CD4-positive, CD25-positive, alpha-beta regulatory T cell (primary cell): ENCODE data around the gene SYT1. TPM values are rescaled to one million over a fixed set of nuclear protein-coding genes. Genes with fewer than 3 reads are reported as not detected.

Experiments
- ATAC-seq, 2 donors: fragments of 150-1000 bp; cut with Tn5 transposase; one replicate each; pipeline ENCODE4 v1.10.0; 2021; ENCODE audit warnings: low read depth in 2 of 2, moderate number of reproducible peaks in 2 of 2, moderate library complexity in 1 of 2
- DNase-seq, 3 donors: peaks; one replicate each; pipeline versions ENCODE4 v3.0.0 to v3.0.0-alpha.2; 2012 to 2022; ENCODE audit warnings: mixed read lengths in 1 of 3
- H3K27ac ChIP-seq: one replicate; pipeline ENCODE4 v1.7.0; 2013; ENCODE audit warnings: mild to moderate bottlenecking, low read length; ENCODE audit not compliant: insufficient read depth, poor library complexity, severe bottlenecking
- H3K27me3 ChIP-seq: one replicate; pipeline ENCODE4 v1.7.0; 2013; ENCODE audit warnings: low read length; ENCODE audit not compliant: control insufficient read depth, insufficient read depth
- H3K36me3 ChIP-seq: one replicate; pipeline ENCODE4 v1.7.0; 2013; ENCODE audit warnings: mild to moderate bottlenecking, low read length, moderate library complexity; ENCODE audit not compliant: control insufficient read depth, insufficient read depth
- H3K4me1 ChIP-seq: 2 replicates; pipeline ENCODE4 v1.7.0; 2013; ENCODE audit warnings: mild to moderate bottlenecking, low read length; ENCODE audit not compliant: insufficient read depth, control insufficient read depth, poor library complexity, severe bottlenecking
- H3K4me3 ChIP-seq: one replicate; pipeline ENCODE4 v1.7.0; 2013; ENCODE audit warnings: low read depth, mild to moderate bottlenecking, low read length, moderate library complexity
- H3K9me3 ChIP-seq, 2 experiments: 1 replicate in 1 of 2; 2 replicates in 1 of 2; pipeline ENCODE4 v1.7.0; 2013; ENCODE audit warnings: low read length in 2 of 2, mild to moderate bottlenecking in 1 of 2, moderate library complexity in 1 of 2; ENCODE audit not compliant: control insufficient read depth in 2 of 2
- H3K27ac Mint-ChIP-seq, 3 donors: one replicate each; pipeline ENCODE4 v1.8.0; 2020 to 2022; ENCODE audit warnings: mild to moderate bottlenecking in 3 of 3, mixed read lengths in 3 of 3, moderate library complexity in 2 of 3
- H3K27me3 Mint-ChIP-seq: one replicate; pipeline ENCODE4 v1.8.0; 2022; ENCODE audit warnings: mild to moderate bottlenecking, mixed read lengths
- H3K36me3 Mint-ChIP-seq: one replicate; pipeline ENCODE4 v1.8.0; 2020; ENCODE audit warnings: mixed read lengths
- H3K4me1 Mint-ChIP-seq, 4 donors: one replicate each; pipeline ENCODE4 v1.8.0; 2020 to 2022; ENCODE audit warnings: mixed read lengths in 4 of 4, mild to moderate bottlenecking in 1 of 4
- H3K4me3 Mint-ChIP-seq, 4 donors: one replicate each; pipeline ENCODE4 v1.8.0; 2020 to 2022; ENCODE audit warnings: mild to moderate bottlenecking in 4 of 4, mixed read lengths in 4 of 4, moderate library complexity in 3 of 4
- H3K9me3 Mint-ChIP-seq, 7 donors: one replicate each; pipeline ENCODE4 v1.8.0; 2020 to 2022; ENCODE audit warnings: mixed read lengths in 7 of 7, mild to moderate bottlenecking in 3 of 7, moderate library complexity in 2 of 7
- polyA plus RNA-seq, 4 donors: library from polyadenylated mRNA; unstranded; fragments of 300-500 nt; fragmentation: Illumina TruSeq; gene quantifications; one replicate each; pipeline ENCODE4 v1.2.3, GENCODE V29; 2021
- total RNA-seq: library from RNA; stranded (reverse); gene quantifications from one replicate; pipeline ENCODE4 v1.2.3, GENCODE V29; 2022

SYT1 gene
- total and polyA plus RNA-seq, 5 donors from 2014 or later, result not detected

GRCh38 chr12:79373896-79374499, 509.4 kb downstream of the SYT1 start:
- Histone ChIP-seq H3K36me3 (no peaks in the 10 kb centered on the region), H3K4me1 (no peaks in the 10 kb centered on the region), H3K9me3 (no peaks in the 10 kb centered on the region), H3K27me3 (no peaks in the 10 kb centered on the region), H3K27ac (no peak overlapping the region), H3K4me3 (no peak overlapping the region)
- Mint-ChIP-seq H3K4me1 (no peaks in the 10 kb centered on the region), H3K27me3 (no peaks in the 10 kb centered on the region), H3K9me3 (peaks cover 0 to 6% (median 0%) of the 10 kb centered on the region in 7 donors), H3K4me3 (no peak overlapping the region), H3K27ac (no peak overlapping the region), H3K36me3 (no peaks in the 10 kb centered on the region)
- ATAC-seq (no peak), DNase-seq (no peak)

- peaks cover 0 to 6% (median 0%) of the 10 kb centered on the region in 7 donors for H3K9me3 Mint-ChIP-seq
- H3K4me3 Mint-ChIP-seq, result no peak overlapping the region
- Histone ChIP-seq H3K4me3 (no peak overlapping the region), H3K9me3 (no peaks in the 10 kb centered on the region), H3K4me1 (no peaks in the 10 kb centered on the region), H3K27me3 (no peaks in the 10 kb centered on the region), H3K36me3 (no peaks in the 10 kb centered on the region), H3K27ac (no peak overlapping the region)
- DNase-seq (no peak), ATAC-seq (no peak)
- no peaks in the 10 kb centered on the region for H3K36me3 Mint-ChIP-seq
- no peak overlapping the region for H3K27ac Mint-ChIP-seq
- no peaks in the 10 kb centered on the region for H3K4me1 Mint-ChIP-seq
- H3K27me3 Mint-ChIP-seq, result no peaks in the 10 kb centered on the region
Observed at GRCh38 chr12:79374545-79374944, 510.0 kb downstream of the SYT1 start.

- H3K36me3 ChIP-seq, result no peaks in the 10 kb centered on the region
- H3K27ac ChIP-seq, result no peak overlapping the region
- Mint-ChIP-seq H3K27ac (no peak overlapping the region), H3K36me3 (no peaks in the 10 kb centered on the region), H3K4me3 (no peak overlapping the region), H3K9me3 (peaks cover 0 to 6% (median 0%) of the 10 kb centered on the region in 7 donors), H3K27me3 (no peaks in the 10 kb centered on the region), H3K4me1 (no peaks in the 10 kb centered on the region)
- ATAC-seq (no peak), DNase-seq (no peak)
- no peak overlapping the region for H3K4me3 ChIP-seq
- no peaks in the 10 kb centered on the region for H3K4me1 ChIP-seq
- H3K27me3 ChIP-seq, result no peaks in the 10 kb centered on the region
- H3K9me3 ChIP-seq, result no peaks in the 10 kb centered on the region
Observed at GRCh38 chr12:79375050-79375449, 510.5 kb downstream of the SYT1 start.

- no peaks in the 10 kb centered on the region for H3K4me1 Mint-ChIP-seq
- Histone ChIP-seq H3K27ac (no peak overlapping the region), H3K27me3 (no peaks in the 10 kb centered on the region), H3K9me3 (no peaks in the 10 kb centered on the region), H3K4me1 (no peaks in the 10 kb centered on the region), H3K4me3 (no peak overlapping the region), H3K36me3 (no peaks in the 10 kb centered on the region)
- no peaks in the 10 kb centered on the region for H3K36me3 Mint-ChIP-seq
- no peaks in the 10 kb centered on the region for H3K27me3 Mint-ChIP-seq
- no peak overlapping the region for H3K4me3 Mint-ChIP-seq
- ATAC-seq, result no peak
- no peak overlapping the region for H3K27ac Mint-ChIP-seq
- peaks cover 0 to 5% (median 0%) of the 10 kb centered on the region in 7 donors for H3K9me3 Mint-ChIP-seq
- no peak for DNase-seq
Observed at GRCh38 chr12:79378496-79378895, 513.9 kb downstream of the SYT1 start.

GRCh38 chr12:79380402-79380801, 515.8 kb downstream of the SYT1 start:
- H3K27me3 Mint-ChIP-seq, result no peaks in the 10 kb centered on the region

GRCh38 chr12:79381248-79382208, 517.0 kb downstream of the SYT1 start:
- Histone ChIP-seq H3K4me1 (no peaks in the 10 kb centered on the region), H3K9me3 (no peaks in the 10 kb centered on the region), H3K36me3 (no peaks in the 10 kb centered on the region), H3K27me3 (no peaks in the 10 kb centered on the region), H3K27ac (no peak overlapping the region), H3K4me3 (no peak overlapping the region)
- no peaks in the 10 kb centered on the region for H3K27me3 Mint-ChIP-seq
- ATAC-seq, result no peak
- H3K4me3 Mint-ChIP-seq, result no peak overlapping the region
- H3K36me3 Mint-ChIP-seq, result no peaks in the 10 kb centered on the region
- DNase-seq, result no peak
- peaks cover 0 to 6% (median 0%) of the 10 kb centered on the region in 7 donors for H3K9me3 Mint-ChIP-seq
- H3K4me1 Mint-ChIP-seq, result no peaks in the 10 kb centered on the region
- no peak overlapping the region for H3K27ac Mint-ChIP-seq

More at GRCh38 chr12:79380402-79380801, 515.8 kb downstream of the SYT1 start:
- Mint-ChIP-seq H3K9me3 (peaks cover 0 to 5% (median 0%) of the 10 kb centered on the region in 7 donors), H3K4me3 (no peak overlapping the region), H3K27ac (no peak overlapping the region), H3K4me1 (no peaks in the 10 kb centered on the region), H3K36me3 (no peaks in the 10 kb centered on the region)
- DNase-seq (no peak), ATAC-seq (no peak)
- Histone ChIP-seq H3K36me3 (no peaks in the 10 kb centered on the region), H3K27me3 (no peaks in the 10 kb centered on the region), H3K27ac (no peak overlapping the region), H3K4me1 (no peaks in the 10 kb centered on the region), H3K9me3 (no peaks in the 10 kb centered on the region), H3K4me3 (no peak overlapping the region)

GRCh38 chr12:79384551-79384950, 520.0 kb downstream of the SYT1 start:
- Histone ChIP-seq H3K9me3 (no peaks in the 10 kb centered on the region), H3K4me1 (no peaks in the 10 kb centered on the region), H3K27ac (no peak overlapping the region), H3K27me3 (no peaks in the 10 kb centered on the region), H3K4me3 (no peak overlapping the region), H3K36me3 (no peaks in the 10 kb centered on the region)
- no peak for DNase-seq
- H3K4me1 Mint-ChIP-seq, result no peaks in the 10 kb centered on the region
- no peak overlapping the region for H3K27ac Mint-ChIP-seq
- no peak for ATAC-seq
- H3K27me3 Mint-ChIP-seq, result no peaks in the 10 kb centered on the region
- peaks cover 0 to 5% (median 0%) of the 10 kb centered on the region in 7 donors for H3K9me3 Mint-ChIP-seq
- no peaks in the 10 kb centered on the region for H3K36me3 Mint-ChIP-seq
- no peak overlapping the region for H3K4me3 Mint-ChIP-seq
